RWPE2 (cell line): ENCODE results near the gene MAG.
A peak's percentile ranks its signal among the peaks of the same experiment; 100 is the strongest.

Experiments
- ATAC-seq: fragments of 200-7000 bp; cut with Tn5 transposase; 3 replicates; pipeline ENCODE4 v1.9.1; 2021; ENCODE audit warnings: low read depth
- DNase-seq: peaks from one replicate; pipeline ENCODE4 v3.0.0-alpha.2; 2020; ENCODE audit warnings: low spot score
- H3K27ac ChIP-seq: fragments of 450-650 bp; 2 replicates; pipeline ENCODE4 v1.5.1; 2017; ENCODE audit warnings: mild to moderate bottlenecking; ENCODE audit not compliant: poor library complexity, severe bottlenecking
- H3K27me3 ChIP-seq: fragments of 250-450 bp; sonication (Bioruptor Pico); 2 replicates; pipeline ENCODE4 v1.5.1; 2021; ENCODE audit warnings: mild to moderate bottlenecking, moderate library complexity; ENCODE audit not compliant: insufficient read depth, poor library complexity, severe bottlenecking
- H3K36me3 ChIP-seq: fragments of 250-450 bp; sonication (Bioruptor Pico); 2 replicates; pipeline ENCODE4 v1.5.1; 2020; ENCODE audit warnings: low read depth, mild to moderate bottlenecking, moderate library complexity
- H3K4me1 ChIP-seq: fragments of 250-450 bp; sonication (Bioruptor Pico); 2 replicates; pipeline ENCODE4 v1.5.1; 2021; ENCODE audit warnings: mild to moderate bottlenecking, moderate library complexity; ENCODE audit not compliant: insufficient read depth, poor library complexity, severe bottlenecking
- H3K4me3 ChIP-seq: fragments of 250-450 bp; sonication (Bioruptor Pico); 2 replicates; pipeline ENCODE4 v1.5.1; 2021; ENCODE audit warnings: mild to moderate bottlenecking, moderate library complexity; ENCODE audit not compliant: severe bottlenecking
- H3K9me3 ChIP-seq: fragments of 250-450 bp; sonication (Bioruptor Pico); 2 replicates; pipeline ENCODE4 v1.5.1; 2021; ENCODE audit warnings: mild to moderate bottlenecking, moderate library complexity; ENCODE audit not compliant: severe bottlenecking
- TF ChIP-seq, protein P1 (sequence below): fragments of 450-650 bp; IDR thresholded peaks from one replicate; pipeline ENCODE4 v1.5.1; 2017; ENCODE audit warnings: mild to moderate bottlenecking, moderate library complexity; ENCODE audit not compliant: poor library complexity, severe bottlenecking

Gene MAG

DNA sequence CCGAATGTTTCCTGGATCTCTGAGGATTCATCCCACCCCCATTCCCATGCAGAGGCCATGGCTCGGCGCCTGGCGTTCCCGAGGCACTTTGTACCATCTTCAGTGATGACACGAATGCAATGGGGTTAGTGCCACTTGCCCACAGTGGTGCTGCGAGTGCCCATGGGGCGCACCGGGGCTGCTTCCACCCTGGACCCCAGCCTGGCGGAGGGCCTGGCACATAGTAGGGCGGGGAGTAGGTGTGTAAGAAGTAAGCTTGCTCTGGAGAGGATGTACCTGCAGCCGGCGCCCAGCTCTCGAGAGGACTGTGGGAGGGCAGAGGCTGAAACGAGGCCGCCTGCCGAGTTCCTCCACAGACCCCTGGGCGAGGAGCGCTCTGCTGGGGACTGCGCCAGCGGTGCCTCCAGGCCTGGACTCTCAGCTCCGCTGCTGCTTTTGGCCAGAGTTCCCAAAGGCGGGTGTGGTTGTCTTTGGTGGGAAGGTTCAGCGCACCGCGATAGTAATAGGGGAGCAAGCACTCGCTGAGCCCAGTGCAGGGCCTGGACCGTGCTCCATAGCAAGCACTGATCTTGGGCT is 15.2 kb upstream of the MAG start:
- TF ChIP-seq, protein P1, sequence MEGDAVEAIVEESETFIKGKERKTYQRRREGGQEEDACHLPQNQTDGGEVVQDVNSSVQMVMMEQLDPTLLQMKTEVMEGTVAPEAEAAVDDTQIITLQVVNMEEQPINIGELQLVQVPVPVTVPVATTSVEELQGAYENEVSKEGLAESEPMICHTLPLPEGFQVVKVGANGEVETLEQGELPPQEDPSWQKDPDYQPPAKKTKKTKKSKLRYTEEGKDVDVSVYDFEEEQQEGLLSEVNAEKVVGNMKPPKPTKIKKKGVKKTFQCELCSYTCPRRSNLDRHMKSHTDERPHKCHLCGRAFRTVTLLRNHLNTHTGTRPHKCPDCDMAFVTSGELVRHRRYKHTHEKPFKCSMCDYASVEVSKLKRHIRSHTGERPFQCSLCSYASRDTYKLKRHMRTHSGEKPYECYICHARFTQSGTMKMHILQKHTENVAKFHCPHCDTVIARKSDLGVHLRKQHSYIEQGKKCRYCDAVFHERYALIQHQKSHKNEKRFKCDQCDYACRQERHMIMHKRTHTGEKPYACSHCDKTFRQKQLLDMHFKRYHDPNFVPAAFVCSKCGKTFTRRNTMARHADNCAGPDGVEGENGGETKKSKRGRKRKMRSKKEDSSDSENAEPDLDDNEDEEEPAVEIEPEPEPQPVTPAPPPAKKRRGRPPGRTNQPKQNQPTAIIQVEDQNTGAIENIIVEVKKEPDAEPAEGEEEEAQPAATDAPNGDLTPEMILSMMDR, result no peak
- DNase-seq (no peak), ATAC-seq (no peak)
- peaks cover under 1% of the 10 kb centered on the region for H3K27me3 ChIP-seq
- H3K36me3 ChIP-seq, result peaks cover 17% of the 10 kb centered on the region
- no peaks in the 10 kb centered on the region for H3K9me3 ChIP-seq
- no peak overlapping the region for H3K4me3 ChIP-seq
- no peaks in the 10 kb centered on the region for H3K4me1 ChIP-seq
- no peak overlapping the region for H3K27ac ChIP-seq

DNA sequence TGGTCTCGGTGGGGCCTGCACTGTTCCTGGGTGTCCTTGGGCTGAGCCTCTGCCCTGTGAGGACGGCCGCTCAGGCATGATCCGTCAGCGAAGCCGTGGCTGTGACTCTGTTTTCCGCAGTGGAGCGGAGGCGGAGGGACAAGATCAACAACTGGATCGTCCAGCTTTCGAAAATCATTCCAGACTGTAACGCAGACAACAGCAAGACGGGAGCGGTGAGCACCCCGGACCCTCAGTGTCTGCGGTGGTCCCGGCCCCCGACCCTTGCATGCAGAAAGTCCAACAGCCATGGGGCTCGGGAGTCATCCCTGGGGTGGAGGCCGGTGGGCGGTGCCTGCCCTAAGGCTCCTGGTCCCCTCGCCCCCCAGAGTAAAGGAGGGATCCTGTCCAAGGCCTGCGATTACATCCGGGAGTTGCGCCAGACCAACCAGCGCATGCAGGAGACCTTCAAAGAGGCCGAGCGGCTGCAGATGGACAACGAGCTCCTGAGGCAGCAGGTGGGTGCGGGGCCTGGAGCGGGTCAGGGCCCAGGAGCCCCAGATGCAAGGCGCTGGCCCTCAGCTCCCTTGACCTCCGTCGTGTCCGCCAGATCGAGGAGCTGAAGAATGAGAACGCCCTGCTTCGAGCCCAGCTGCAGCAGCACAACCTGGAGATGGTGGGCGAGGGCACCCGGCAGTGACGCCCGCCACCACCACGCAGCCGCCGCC is 13.2 kb upstream of the MAG start:
- H3K9me3 ChIP-seq, result no peaks in the 10 kb centered on the region
- no peaks in the 10 kb centered on the region for H3K4me1 ChIP-seq
- H3K27me3 ChIP-seq, result peaks cover 17% of the 10 kb centered on the region
- H3K27ac ChIP-seq, result no peak overlapping the region
- ATAC-seq, result no peak
- H3K36me3 ChIP-seq, result peaks cover 7% of the 10 kb centered on the region
- TF ChIP-seq, protein P1, result no peak
- no peak overlapping the region for H3K4me3 ChIP-seq
- peak; percentile 45 for DNase-seq

DNA sequence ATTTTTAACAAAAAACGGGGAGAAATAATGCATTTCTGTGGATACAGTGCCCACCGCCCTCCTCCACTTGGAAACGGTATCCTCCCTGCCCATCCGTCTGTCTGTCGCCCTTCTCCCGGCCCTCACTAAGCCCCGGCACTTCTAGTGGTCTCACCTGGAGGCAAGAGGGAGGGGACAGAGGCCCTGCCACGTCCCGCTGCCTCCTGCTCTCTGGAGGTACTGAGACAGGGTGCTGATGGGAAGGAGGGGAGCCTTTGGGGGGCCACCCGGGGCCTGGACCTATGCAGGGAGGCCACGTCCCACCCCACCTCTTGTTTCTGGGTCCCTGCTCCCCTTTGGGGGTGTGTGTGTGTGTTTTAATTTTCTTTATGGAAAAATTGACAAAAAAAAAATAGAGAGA is 12.6 kb upstream of the MAG start:
- ATAC-seq, result no peak
- no peaks in the 10 kb centered on the region for H3K4me1 ChIP-seq
- no peak for DNase-seq
- H3K27ac ChIP-seq, result no peak overlapping the region
- no peaks in the 10 kb centered on the region for H3K9me3 ChIP-seq
- TF ChIP-seq, protein P1, result no peak
- no peak overlapping the region for H3K4me3 ChIP-seq
- peaks cover 7% of the 10 kb centered on the region for H3K36me3 ChIP-seq
- peaks cover 17% of the 10 kb centered on the region for H3K27me3 ChIP-seq

DNA sequence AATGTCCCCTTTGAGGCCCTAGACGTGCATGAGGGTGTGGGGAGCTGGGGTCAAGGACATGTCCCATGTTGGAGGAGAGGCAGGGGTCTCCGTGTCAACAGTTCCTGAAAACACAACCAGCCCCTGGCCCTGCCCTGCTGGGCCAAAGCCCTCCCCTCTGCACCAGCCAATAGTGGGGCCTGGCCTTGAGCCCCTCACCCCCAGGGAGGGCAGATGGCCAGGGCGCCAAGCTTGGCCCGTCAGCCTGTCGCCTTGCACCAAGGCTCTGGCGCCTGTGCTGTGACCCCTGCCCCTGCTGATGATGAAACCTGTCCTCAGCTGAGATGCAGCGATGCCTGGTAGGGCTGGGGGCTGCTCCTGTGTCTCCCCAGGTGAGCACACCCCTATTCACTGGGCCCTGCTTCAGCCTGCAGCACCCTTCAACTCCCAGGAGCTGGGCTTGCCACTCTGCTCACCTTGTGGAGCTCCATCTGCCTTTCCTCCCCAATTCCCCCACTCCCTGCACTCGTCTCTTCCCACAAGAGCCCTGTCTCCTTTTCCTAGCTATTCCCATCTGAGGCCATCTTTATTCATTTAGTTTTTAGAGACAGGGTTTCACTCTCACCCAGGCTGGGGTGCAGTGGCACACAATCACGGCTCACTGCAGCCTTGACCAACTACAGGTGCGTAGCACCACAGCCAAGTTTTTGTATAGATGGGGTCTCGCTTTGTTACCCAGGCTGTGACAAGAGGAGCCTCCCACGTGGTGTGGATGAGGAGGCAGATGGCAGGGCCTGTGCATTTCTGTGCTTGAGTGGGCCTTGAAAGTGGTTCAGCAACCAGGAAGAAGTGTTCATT is 11.8 kb upstream of the MAG start:
- Histone ChIP-seq H3K27me3 (peaks cover 17% of the 10 kb centered on the region), H3K4me1 (no peaks in the 10 kb centered on the region), H3K27ac (no peak overlapping the region), H3K36me3 (peaks cover 7% of the 10 kb centered on the region), H3K9me3 (no peaks in the 10 kb centered on the region), H3K4me3 (no peak overlapping the region)
- DNase-seq (no peak), ATAC-seq (no peak)
- TF ChIP-seq, protein P1, result no peak
